CD14-positive monocyte (primary cell): ENCODE data around the gene TLX1. TPM values are rescaled to one million over a fixed set of nuclear protein-coding genes. Genes with fewer than 3 reads are reported as not detected.

Experiments
- DNase-seq, 3 donors: peaks; one replicate each; pipeline ENCODE4 v3.0.0-alpha.2; 2011 to 2022
- H2AFZ ChIP-seq: 2 replicates; pipeline ENCODE4 v1.6.0; 2012; ENCODE audit warnings: mild to moderate bottlenecking, low read depth, low read length, inconsistent platforms; ENCODE audit not compliant: insufficient read depth, poor library complexity, severe bottlenecking
- H3K27ac ChIP-seq, 2 donors: 1 replicate in 1 of 2; 2 replicates in 1 of 2; pipeline ENCODE4 v1.5.1; 2012 to 2013; ENCODE audit warnings: low read length in 2 of 2, control low read depth in 1 of 2, inconsistent platforms in 1 of 2, low read depth in 1 of 2, mild to moderate bottlenecking in 1 of 2
- H3K27me3 ChIP-seq, 2 donors: one replicate each; pipeline versions ENCODE4 v1.6.0 to v1.6.1; 2011 to 2013; ENCODE audit warnings: low read length in 2 of 2; ENCODE audit not compliant: control insufficient read depth in 2 of 2, insufficient read depth in 2 of 2
- H3K36me3 ChIP-seq, 2 donors: replicated peaks in 1 of 2; 1 replicate in 1 of 2; 2 replicates in 1 of 2; pipeline versions ENCODE4 v1.5.1 to v1.6.1; 2012 to 2013; ENCODE audit warnings: low read length in 2 of 2, control low read depth in 1 of 2, inconsistent platforms in 1 of 2, mild to moderate bottlenecking in 1 of 2; ENCODE audit not compliant: insufficient read depth in 2 of 2, control insufficient read depth in 1 of 2
- H3K4me1 ChIP-seq, 2 donors: 1 replicate in 1 of 2; 2 replicates in 1 of 2; pipeline versions ENCODE4 v1.5.1 to v1.6.1; 2012 to 2013; ENCODE audit warnings: low read length in 2 of 2, control low read depth in 1 of 2, inconsistent platforms in 1 of 2, mild to moderate bottlenecking in 1 of 2, moderate library complexity in 1 of 2; ENCODE audit not compliant: insufficient read depth in 2 of 2, control insufficient read depth in 1 of 2
- H3K4me2 ChIP-seq: replicated peaks from 2 replicates; pipeline ENCODE3; 2012; ENCODE audit warnings: low read length, moderate library complexity, mild to moderate bottlenecking; ENCODE audit not compliant: poor library complexity, severe bottlenecking; ENCODE audit errors: extremely low read depth
- H3K4me3 ChIP-seq, 3 experiments: fragments of 200-600 bp in 1 of 3; sonication (generic) in 1 of 3; replicated peaks in 1 of 3; 1 replicate in 2 of 3; 2 replicates in 1 of 3; pipeline ENCODE4 v1.5.1; 2011 to 2013; ENCODE audit warnings: low read length in 3 of 3, mild to moderate bottlenecking in 3 of 3, control low read depth in 2 of 3, low read depth in 2 of 3, inconsistent platforms in 1 of 3, moderate library complexity in 1 of 3
- H3K79me2 ChIP-seq: 2 replicates; pipeline ENCODE4 v1.6.0; 2012; ENCODE audit warnings: mild to moderate bottlenecking, control low read depth, inconsistent platforms, low read length, moderate library complexity; ENCODE audit not compliant: insufficient read depth
- H3K9ac ChIP-seq: 2 replicates; pipeline ENCODE4 v1.6.0; 2017; ENCODE audit warnings: low read length, mild to moderate bottlenecking; ENCODE audit not compliant: insufficient read depth, poor library complexity, severe bottlenecking
- H3K9me3 ChIP-seq, 2 donors: replicated peaks in 1 of 2; 1 replicate in 1 of 2; 2 replicates in 1 of 2; pipeline versions ENCODE4 v1.5.1 to v1.6.1; 2012 to 2013; ENCODE audit warnings: low read length in 2 of 2, control low read depth in 1 of 2; ENCODE audit not compliant: control insufficient read depth in 1 of 2, insufficient read depth in 1 of 2
- H4K20me1 ChIP-seq: 2 replicates; pipeline ENCODE4 v1.6.0; 2012; ENCODE audit warnings: mild to moderate bottlenecking, low read length, control low read depth, moderate library complexity; ENCODE audit not compliant: insufficient read depth
- H3K27ac Mint-ChIP-seq, 7 donors: one replicate each; pipeline ENCODE4 v1.8.0; 2020; ENCODE audit warnings: mild to moderate bottlenecking in 7 of 7, mixed read lengths in 7 of 7, moderate library complexity in 6 of 7, inconsistent platforms in 2 of 7
- H3K27me3 Mint-ChIP-seq, 3 donors: one replicate each; pipeline ENCODE4 v1.8.0; 2021 to 2022; ENCODE audit warnings: low read depth in 3 of 3, mild to moderate bottlenecking in 3 of 3, mixed read lengths in 3 of 3, moderate library complexity in 3 of 3, inconsistent platforms in 1 of 3
- H3K36me3 Mint-ChIP-seq, 2 donors: one replicate each; pipeline ENCODE4 v1.8.0; 2020; ENCODE audit warnings: mixed read lengths in 2 of 2, inconsistent platforms in 1 of 2, mild to moderate bottlenecking in 1 of 2
- H3K4me1 Mint-ChIP-seq: one replicate; pipeline ENCODE4 v1.8.0; 2020; ENCODE audit warnings: mild to moderate bottlenecking, mixed read lengths
- H3K4me3 Mint-ChIP-seq, 2 donors: one replicate each; pipeline ENCODE4 v1.8.0; 2020; ENCODE audit warnings: mild to moderate bottlenecking in 2 of 2, mixed read lengths in 2 of 2, moderate library complexity in 1 of 2
- H3K9me3 Mint-ChIP-seq, 7 donors: one replicate each; pipeline ENCODE4 v1.8.0; 2020 to 2022; ENCODE audit warnings: mixed read lengths in 7 of 7, mild to moderate bottlenecking in 6 of 7, moderate library complexity in 6 of 7, inconsistent platforms in 2 of 7
- WGBS: methylation state at CpG from one replicate; pipeline ENCODE4 v1.1.5; 2013; ENCODE audit warnings: missing lambda C conversion rate; ENCODE audit not compliant: insufficient coverage; 5-methylcytosine and 5-hydroxymethylcytosine counted together
- intact Hi-C, 2 donors: fragments of 100-400 bp; cut with micrococcal nuclease; formaldehyde crosslinking; loops; one replicate each; pipeline versions ENCODE4 v1.15.0 to v1.15.1; 2023
- polyA plus RNA-seq, 3 donors: library from polyadenylated mRNA; depleted of rRNA in 1 of 3; unstranded in 2 of 3; stranded (reverse) in 1 of 3; fragments of 300-500 nt in 2 of 3; fragments of >200 nt in 1 of 3; fragmentation: Illumina TruSeq in 2 of 3; gene quantifications; 1 replicate in 2 of 3; 2 replicates in 1 of 3; pipeline ENCODE4 v1.2.3, GENCODE V29; 2012 to 2021
- TF ChIP-seq, protein P1 (sequence below): fragments of 200-600 bp; IDR thresholded peaks from one replicate; pipeline ENCODE4 v1.8.0; 2022; ENCODE audit warnings: antibody characterized with exemption, mild to moderate bottlenecking

Gene TLX1
- polyA plus RNA-seq, 3 donors: not detected

DNA sequence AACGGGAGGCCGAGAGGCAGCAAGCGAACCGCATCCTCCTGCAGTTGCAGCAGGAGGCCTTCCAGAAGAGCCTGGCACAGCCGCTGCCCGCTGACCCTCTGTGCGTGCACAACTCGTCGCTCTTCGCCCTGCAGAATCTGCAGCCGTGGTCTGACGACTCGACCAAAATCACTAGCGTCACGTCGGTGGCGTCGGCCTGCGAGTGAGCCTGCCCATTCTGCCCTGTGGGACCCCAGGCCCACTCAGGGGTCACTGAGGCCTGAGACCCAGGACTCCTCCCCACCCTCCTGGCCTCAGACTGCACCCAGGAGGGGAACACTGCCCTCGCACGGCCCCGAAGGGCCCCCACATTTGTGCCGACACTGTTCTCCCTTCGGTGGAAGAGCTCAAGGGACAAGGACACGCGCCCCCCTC lies 5.6 kb downstream of the TLX1 start:
- peak overlapping the region in 1 of 2 donors; percentile 63 for H3K4me3 Mint-ChIP-seq
- no peak overlapping the region for H3K4me2 ChIP-seq
- H3K36me3 ChIP-seq: no peaks in the 10 kb centered on the region
- DNase-seq: no peak
- H3K79me2 ChIP-seq: no peaks in the 10 kb centered on the region
- no peak overlapping the region for H2AFZ ChIP-seq
- H3K4me1 Mint-ChIP-seq: peaks cover 37% of the 10 kb centered on the region
- TF ChIP-seq, protein P1, sequence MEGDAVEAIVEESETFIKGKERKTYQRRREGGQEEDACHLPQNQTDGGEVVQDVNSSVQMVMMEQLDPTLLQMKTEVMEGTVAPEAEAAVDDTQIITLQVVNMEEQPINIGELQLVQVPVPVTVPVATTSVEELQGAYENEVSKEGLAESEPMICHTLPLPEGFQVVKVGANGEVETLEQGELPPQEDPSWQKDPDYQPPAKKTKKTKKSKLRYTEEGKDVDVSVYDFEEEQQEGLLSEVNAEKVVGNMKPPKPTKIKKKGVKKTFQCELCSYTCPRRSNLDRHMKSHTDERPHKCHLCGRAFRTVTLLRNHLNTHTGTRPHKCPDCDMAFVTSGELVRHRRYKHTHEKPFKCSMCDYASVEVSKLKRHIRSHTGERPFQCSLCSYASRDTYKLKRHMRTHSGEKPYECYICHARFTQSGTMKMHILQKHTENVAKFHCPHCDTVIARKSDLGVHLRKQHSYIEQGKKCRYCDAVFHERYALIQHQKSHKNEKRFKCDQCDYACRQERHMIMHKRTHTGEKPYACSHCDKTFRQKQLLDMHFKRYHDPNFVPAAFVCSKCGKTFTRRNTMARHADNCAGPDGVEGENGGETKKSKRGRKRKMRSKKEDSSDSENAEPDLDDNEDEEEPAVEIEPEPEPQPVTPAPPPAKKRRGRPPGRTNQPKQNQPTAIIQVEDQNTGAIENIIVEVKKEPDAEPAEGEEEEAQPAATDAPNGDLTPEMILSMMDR: no peak
- H3K4me1 ChIP-seq: peaks cover 14% of the 10 kb centered on the region in 2 donors
- H3K9me3 Mint-ChIP-seq: peaks cover 0 to 56% (median 26%) of the 10 kb centered on the region in 7 donors
- H3K27ac ChIP-seq: no peak overlapping the region
- peaks cover 4 to 17% of the 10 kb centered on the region in 2 donors for H3K36me3 Mint-ChIP-seq
- 24% methylated on average over 21 of the region's 26 CpGs for WGBS
- H3K4me3 ChIP-seq: no peak overlapping the region
- peaks cover 90 to 99% of the 10 kb centered on the region in 2 donors for H3K27me3 ChIP-seq
- H4K20me1 ChIP-seq: no peaks in the 10 kb centered on the region
- no peak overlapping the region for H3K27ac Mint-ChIP-seq
- H3K9me3 ChIP-seq: peaks cover 8 to 61% of the 10 kb centered on the region in 2 donors
- H3K9ac ChIP-seq: no peak overlapping the region
- intact Hi-C loops: no loop called here
- peaks cover 96 to 100% (median 100%) of the 10 kb centered on the region in 3 donors for H3K27me3 Mint-ChIP-seq

DNA sequence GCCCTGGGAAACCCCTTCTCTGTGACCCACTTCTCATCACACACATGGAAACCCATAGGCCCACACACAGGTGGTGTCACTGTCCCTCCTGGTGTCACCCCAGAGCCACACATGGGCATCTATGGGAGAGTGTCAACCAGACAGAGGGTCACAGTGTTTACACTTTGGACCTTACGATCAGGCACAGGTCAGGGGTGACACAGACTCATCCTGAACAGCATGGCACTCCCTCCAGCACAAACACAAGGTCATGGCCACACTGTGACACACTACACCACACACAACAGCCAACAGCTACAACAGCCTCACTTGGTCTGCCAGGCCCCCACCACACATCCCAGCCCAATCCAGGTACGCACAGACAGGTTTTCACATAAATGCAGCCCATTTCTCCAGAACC lies 6.2 kb downstream of the TLX1 start:
- WGBS: 71% methylated on average over 1 of the region's 2 CpGs
- Histone ChIP-seq H4K20me1 (no peaks in the 10 kb centered on the region), H2AFZ (no peak overlapping the region), H3K4me1 (peaks cover 14 to 16% of the 10 kb centered on the region in 2 donors), H3K79me2 (no peaks in the 10 kb centered on the region), H3K27me3 (peaks cover 87 to 100% of the 10 kb centered on the region in 2 donors), H3K4me3 (no peak overlapping the region), H3K27ac (no peak overlapping the region), H3K4me2 (no peak overlapping the region), H3K36me3 (no peaks in the 10 kb centered on the region), H3K9me3 (peaks cover 8 to 63% of the 10 kb centered on the region in 2 donors), H3K9ac (no peak overlapping the region)
- peaks cover 0 to 52% (median 23%) of the 10 kb centered on the region in 7 donors for H3K9me3 Mint-ChIP-seq
- H3K36me3 Mint-ChIP-seq: peaks cover 4 to 17% of the 10 kb centered on the region in 2 donors
- intact Hi-C loops: no loop called here
- no peak for DNase-seq
- H3K4me1 Mint-ChIP-seq: peaks cover 37% of the 10 kb centered on the region
- peaks cover 97 to 100% (median 100%) of the 10 kb centered on the region in 3 donors for H3K27me3 Mint-ChIP-seq
- H3K27ac Mint-ChIP-seq: no peak overlapping the region
- TF ChIP-seq, protein P1: no peak
- H3K4me3 Mint-ChIP-seq: peak overlapping the region in 1 of 2 donors; percentile 72
